DMS79 (cell line): ENCODE data around the gene LILRB5.
A peak's percentile ranks its signal among the peaks of the same experiment; 100 is the strongest.
"Not testable (repeated sequence)": the region's sequence is repeated elsewhere in the genome, so short reads cannot be mapped to it uniquely, and the experiment has no call there.

ENCODE experiments used
- DNase-seq: peaks from one replicate; lab custom pipeline; 2025; lab: John Stamatoyannopoulos, UW

LILRB5 gene

DNA sequence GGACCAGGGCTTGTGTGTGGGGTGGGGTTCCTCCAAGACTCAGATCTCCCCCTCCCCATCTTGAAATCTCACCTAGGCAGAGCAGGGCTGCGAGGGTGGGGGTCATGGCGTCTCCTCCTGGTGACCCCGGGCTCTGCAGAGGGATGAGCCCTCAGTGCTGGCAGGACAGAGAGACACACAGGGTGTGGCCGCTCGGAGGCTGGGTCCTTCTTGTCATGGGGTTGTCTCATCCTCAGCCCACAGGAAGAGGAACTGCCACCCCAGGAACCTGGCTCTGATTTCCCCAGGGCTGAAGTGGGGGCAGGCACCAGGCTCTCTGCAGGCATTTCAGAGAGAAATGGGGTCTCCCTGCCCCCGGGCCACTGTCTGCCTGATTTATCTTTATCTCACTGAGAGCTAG lies 14.4 kb downstream of the LILRB5 start, which contains the start of gene LILRA6:
LILRA6 (minus strand) TSS at position 145 of the 400 bp plus-strand sequence.
- DNase-seq, result not testable (repeated sequence)

DNA sequence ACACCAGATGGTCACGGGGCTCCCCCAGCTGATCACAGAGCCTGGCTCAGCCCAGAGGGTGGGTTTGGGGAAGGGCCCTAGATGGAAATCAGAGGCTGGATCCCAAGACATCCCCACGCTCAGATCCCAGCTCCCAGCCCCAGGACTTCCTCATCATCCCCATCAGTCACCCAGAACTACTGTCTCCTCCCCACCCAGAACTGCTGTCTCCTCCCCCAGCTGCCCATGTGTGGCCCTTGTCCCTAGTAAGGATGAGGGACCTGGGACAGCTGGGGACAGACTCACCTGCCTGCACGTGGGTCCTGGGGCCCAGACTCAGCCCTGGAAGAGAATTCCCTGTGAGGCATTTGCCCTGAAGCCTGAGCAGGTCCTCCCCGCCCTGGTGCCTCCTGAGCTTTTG lies 14.8 kb downstream of the LILRB5 start:
- DNase-seq, result not testable (repeated sequence)

- DNase-seq, result not testable (repeated sequence)
These were observed 16.4 kb downstream of the LILRB5 start for GRCh38 chr19:54240372-54241336.

DNA sequence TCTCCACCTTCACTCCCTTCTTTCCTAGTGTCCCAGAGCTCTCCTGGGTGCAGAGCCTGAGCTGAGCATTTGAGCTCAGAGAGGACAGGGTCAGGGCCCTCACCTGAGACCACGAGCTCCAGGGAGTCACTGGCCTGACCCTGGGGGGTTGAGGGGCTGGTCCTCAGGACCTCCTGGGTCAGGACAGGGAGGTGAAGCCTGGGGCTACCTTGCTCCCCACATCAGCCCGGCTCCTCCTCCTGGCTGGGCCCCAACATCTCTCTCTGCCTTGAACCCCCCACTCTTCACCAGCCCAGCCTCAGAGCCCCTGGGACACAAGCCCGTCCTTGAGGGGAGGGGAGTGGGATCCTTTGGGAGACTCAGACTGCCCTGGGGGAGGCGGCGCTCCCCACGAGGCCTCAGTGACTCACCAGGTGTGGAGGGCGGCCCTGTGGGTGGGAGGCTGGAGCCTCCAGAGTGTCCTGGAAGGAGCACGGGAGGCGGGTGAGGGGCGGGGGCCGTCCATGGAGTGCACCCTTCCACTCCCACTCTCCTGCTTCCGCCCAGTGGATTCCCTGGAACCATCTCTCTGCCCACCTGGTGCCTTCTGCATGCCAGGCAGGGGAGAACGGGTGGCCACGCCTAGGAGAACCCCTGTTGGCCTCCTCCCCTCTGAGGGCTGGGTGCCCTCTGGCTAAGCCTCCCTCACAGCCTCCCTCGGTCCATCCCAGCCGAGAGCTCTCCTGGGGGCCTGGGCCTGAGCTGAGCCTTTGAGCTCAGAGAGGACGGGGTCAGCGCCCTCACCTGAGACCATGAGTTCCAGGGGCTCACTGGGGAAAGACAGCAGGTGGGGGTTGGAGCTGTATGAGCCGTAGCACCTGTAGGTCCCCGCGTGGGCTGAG lies 17.3 kb downstream of the LILRB5 start:
- DNase-seq, result not testable (repeated sequence)

GRCh38 chr19:54233941-54234340 lies 23.1 kb downstream of the LILRB5 start:
- DNase-seq, result no peak

DNA sequence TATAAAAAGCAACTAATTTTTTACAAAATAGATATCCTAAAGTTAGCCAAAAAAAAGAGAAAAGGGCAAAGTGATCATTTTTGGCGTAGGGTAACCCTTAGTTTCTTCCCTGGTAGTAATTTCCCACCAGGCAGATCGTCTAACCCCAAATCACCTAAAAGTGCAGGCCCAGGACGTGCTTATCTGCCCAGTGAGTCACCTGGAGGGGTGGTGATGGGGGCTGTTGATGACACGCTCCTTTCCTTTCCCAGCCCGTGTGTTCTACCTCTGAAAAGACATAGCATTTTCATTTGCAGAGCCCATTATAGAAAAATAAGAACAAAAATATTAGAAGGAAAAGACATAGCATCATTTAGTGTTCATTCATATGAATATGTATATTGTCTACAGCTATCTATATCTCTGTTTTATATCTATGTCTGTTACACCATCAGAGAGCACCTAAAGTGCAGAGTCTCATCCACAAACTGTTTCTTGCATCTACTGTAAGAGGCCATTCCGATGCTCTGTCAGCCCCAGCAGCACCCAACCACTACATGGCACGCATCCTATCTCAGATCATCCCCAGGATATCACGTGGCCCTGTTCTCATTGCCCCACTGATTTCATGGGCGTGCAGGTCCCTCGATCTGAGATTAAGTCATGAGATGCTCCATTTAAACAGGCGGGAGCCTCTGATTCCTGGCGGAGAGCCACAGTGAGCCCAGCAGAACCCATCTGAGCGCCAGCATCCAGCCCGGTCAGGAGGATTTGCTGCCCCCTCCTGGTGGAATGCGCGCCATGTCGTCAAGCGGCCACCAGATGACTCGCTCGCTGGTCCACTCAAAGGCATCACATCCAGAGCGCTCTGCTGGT lies 25.8 kb downstream of the LILRB5 start:
- DNase-seq, result peak; percentile 68

GRCh38 chr19:54230031-54230430 lies 27.0 kb downstream of the LILRB5 start:
- no peak for DNase-seq

DNA sequence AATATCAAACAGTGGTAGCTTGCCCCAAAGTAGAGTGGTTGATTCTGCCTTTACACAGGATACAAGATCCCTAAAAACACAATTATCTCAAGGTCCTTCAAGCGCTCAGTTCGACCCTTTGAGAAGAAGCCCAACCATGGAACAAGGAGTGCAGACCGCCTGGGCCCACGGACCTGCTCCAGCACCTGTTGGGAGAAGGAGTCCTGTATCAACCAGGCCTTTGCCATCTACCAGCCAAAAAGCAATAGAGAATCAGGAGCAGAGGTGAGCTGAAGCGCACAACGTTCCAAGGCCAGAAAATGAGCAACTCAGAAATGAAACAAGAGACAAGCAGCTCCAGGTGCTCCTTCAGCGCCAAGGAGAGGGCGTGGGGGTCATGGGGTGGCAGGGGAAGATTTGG lies 27.9 kb downstream of the LILRB5 start:
- no peak for DNase-seq

DNA sequence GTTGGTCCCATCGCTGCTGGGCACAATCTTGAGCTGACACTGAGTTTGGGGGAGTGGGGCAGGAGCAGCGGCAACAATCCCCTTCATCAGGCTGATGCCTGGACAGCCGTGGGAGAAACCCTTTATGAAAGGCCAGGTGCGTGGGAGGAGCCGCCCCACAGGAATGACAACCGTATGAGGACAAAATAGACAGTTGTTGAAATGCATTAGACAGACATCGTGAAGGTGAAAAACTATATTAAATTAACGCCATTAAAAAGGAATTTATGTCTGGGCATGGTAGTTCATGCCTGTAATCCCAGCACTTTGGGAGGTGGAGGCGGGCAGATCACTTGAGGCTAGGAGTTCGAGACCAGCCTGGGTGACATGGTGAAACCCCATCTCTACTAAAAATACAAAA lies 32.5 kb downstream of the LILRB5 start:
- not testable (repeated sequence) for DNase-seq

- not testable (repeated sequence) for DNase-seq
These were observed 33.2 kb downstream of the LILRB5 start for GRCh38 chr19:54223937-54224281.

DNA sequence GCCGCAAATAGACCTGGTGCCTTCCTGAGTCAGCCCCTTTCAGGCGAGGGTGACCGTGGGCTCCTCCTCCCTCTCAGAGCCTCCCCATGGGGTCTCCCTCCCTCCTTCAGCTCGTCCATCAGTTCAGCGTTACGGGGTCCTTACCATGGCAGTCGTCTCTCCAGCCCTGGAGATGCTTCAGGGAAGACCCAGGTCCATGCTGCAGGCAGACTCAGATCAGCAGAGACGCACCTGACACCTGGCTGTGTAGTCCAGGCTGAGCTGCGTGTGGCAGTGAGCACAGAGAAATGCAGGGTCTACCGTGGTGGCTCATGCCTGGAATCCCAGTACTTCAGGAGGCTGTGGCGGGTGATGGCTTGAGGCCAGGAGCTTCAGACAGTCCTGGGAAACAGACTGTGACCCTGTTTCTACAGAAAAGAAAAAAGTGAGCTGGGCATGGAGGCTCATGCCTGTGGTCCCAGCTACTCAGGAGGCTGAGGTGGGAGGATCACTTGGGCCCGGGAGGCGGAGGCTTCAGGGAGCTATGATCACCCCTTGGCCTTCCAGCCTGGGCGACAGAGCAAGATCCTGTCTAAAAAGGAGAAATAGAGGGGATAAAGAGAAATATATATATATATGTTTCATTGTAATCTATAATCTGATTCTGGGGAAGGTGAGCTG lies 33.7 kb downstream of the LILRB5 start:
- DNase-seq, result peak; percentile 4

GRCh38 chr19:54222474-54223276 lies 34.4 kb downstream of the LILRB5 start, which contains the start of gene LILRB3:
LILRB3 (minus strand) TSS chr19:54223007; CDS start chr19:54222976, 31 bp downstream.
- DNase-seq, result not testable (repeated sequence)

DNA sequence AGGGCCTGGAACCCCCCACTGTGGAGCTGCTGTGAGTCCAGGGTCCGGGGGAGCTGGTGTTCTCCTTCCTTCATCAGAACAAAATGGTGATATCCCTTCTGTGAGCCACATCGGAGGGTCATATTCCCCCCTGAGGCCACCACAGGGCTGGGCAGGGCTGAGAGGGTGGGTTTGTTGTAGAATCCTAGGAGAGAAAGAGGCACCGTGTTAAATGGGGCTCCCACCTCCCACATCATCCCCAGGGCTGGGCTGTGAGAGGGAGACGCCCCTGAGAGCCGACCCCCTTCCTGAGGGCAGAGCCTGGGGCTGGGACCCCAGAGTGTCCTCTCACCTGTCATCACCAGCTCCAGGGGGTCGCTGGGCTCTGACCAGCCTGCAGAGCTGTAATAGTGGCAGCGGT lies 35.1 kb downstream of the LILRB5 start:
- DNase-seq, result not testable (repeated sequence)

DNA sequence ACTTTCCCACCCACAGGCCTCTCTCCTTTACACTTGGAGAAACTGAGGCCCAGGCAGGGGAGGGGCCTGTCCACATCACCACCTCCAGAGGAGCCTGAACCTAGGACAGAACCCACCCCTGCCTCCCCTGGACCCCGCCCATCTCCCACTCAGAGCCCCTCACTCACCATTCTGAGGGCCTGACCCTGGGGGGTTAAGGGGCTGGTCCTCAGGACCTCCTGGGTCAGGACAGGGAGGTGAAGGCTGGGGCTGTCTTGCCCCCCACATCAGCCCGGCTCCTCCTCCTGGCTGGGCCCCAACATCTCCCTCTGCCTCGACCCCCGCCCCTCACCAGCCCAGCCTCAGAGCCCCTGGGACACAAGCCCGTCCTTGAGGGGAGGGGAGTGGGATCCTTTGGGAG lies 37.4 kb downstream of the LILRB5 start:
- not testable (repeated sequence) for DNase-seq

DNA sequence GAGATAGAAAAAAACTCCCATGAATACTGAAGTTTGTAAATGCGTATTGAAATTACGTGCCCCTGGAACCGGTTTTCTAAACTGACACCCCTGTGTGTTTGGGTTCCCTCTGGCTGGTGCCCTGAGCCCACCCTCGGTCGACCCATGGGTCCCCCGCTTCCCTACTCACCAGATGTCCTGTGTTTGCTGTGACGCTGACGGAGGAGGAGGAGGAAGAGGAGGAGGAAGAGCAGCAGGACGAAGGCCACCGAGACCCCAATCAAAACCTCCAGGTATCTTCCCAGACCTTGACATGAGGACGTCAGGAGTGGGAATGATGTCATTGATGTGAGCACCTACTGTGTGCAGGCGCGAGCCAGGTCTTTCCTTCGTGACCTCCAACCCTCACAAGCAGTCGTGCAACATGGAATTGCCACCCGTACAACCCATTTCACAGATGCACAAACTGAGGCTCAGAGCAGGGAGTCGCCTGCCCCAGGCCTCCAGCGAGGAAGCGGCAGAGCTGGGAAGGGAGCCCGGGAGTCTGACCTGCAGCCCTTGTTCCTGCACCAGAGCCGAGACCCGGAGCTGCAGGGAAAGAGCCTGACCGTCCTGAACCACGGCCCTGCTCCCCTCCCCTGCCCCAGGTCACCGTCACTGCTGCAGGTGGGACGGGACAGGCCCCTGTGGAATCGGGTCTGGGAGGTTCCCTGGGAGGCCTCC lies 38.0 kb downstream of the LILRB5 start:
- DNase-seq, result no peak

- DNase-seq, result no peak
These were observed 38.8 kb downstream of the LILRB5 start for GRCh38 chr19:54218259-54218658.

- DNase-seq, result not testable (repeated sequence)
These were observed 39.4 kb downstream of the LILRB5 start for GRCh38 chr19:54217517-54218247.

DNA sequence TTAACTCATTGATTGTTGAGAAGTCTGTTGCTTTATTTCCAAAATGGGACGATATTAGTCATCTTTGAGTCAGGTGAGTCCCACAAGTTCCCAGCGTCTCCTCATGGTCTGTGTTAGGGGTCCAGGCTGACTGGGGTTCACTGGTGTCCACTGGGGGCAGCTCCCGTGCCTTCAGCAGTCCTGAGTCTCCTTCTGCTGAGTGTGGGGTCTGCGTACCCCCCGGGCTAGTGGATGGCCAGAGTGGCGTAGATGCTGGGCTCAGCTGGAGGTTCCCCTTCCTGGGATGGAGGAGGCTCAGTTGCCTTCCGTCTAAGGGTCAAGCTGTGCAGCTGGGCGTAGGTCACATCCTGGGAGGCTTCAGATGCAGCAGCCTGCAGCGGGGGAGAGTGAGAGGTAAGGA lies 40.2 kb downstream of the LILRB5 start:
- DNase-seq, result no peak

DNA sequence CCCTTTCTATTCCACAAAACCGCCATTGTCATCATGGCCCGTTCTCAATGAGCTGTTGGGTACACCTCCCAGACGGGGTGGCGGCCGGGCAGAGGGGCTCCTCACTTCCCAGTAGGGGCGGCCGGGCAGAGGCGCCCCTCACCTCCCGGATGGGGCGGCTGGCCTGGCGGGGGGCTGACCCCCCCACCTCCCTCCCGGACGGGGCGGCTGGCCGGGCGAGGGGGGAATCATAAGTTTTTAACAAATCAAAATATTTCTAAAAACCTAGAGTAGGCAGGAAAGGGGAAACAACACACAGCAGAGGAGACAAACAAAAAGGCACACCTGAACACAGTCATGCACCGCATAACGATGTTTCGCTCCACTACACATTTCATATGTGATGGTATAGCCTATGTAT lies 42.3 kb downstream of the LILRB5 start:
- not testable (repeated sequence) for DNase-seq
